ENCODE data around the gene ALOXE3.
"Not testable (repeated sequence)": the region's sequence is repeated elsewhere in the genome, so short reads cannot be mapped to it uniquely, and the experiment has no call there.

Gene ALOXE3

GRCh38 chr17:8109661-8110455, 8.5 kb downstream of the ALOXE3 start:
- peak overlapping the region; percentile 8; the same call in 1 of the 2 replicates for H3K4me3 ChIP-seq (ENCODE audit: low read depth, low read length)
- no peak for DNase-seq (ENCODE audit: low read depth, low spot score)

GRCh38 chr17:8108972-8109660, 9.2 kb downstream of the ALOXE3 start:
- no peak for DNase-seq (ENCODE audit: low read depth, low spot score)
- ChIA-PET POLR2A (no interaction called here), CTCF (interaction anchor here (1.6 to 14.3 kb wide), 7 partner anchors 8 to 49 kb away, joined by 4 to 244 read pairs (median 47); partner anchors contain the start of genes ALOX12B and ALOXE3)
- no peak overlapping the region for H3K4me3 ChIP-seq (ENCODE audit: low read depth, low read length)
- no peak for TF ChIP-seq CTCF (IDR thresholded peaks at IDR 0.05; ENCODE audit: insufficient read depth, low read length, missing control alignments)

More at GRCh38 chr17:8109661-8110455, 8.5 kb downstream of the ALOXE3 start:
- peak; percentile 79 for TF ChIP-seq CTCF (IDR thresholded peaks at IDR 0.05; ENCODE audit: insufficient read depth, low read length, missing control alignments)
- CTCF ChIA-PET = interaction anchor here (1.6 to 14.3 kb wide), 8 partner anchors 9 to 50 kb away, joined by 4 to 244 read pairs (median 34); partner anchors contain the start of genes ALOX12B and ALOXE3
- POLR2A ChIA-PET = no interaction called here

- CTCF ChIA-PET = interaction anchor here (1.5 to 14.3 kb wide), 5 partner anchors 11 to 47 kb away, joined by 3 to 244 read pairs (median 69); partner anchors contain the start of genes ALOX12B and ALOXE3
- DNase-seq (ENCODE audit: low read depth, low spot score); POLR2A ChIA-PET: not testable (repeated sequence)
These were observed 11.3 kb downstream of the ALOXE3 start for GRCh38 chr17:8106980-8107379.

GRCh38 chr17:8105957-8106398, 12.3 kb downstream of the ALOXE3 start:
- POLR2A ChIA-PET = no interaction called here
- TF ChIP-seq CTCF (IDR thresholded peaks at IDR 0.05; ENCODE audit: insufficient read depth, low read length, missing control alignments) = no peak
- H3K4me3 ChIP-seq (ENCODE audit: low read depth, low read length) = no peak overlapping the region
- CTCF ChIA-PET = interaction anchor here (1.0 to 14.3 kb wide), 13 partner anchors 9 to 55 kb away, joined by 3 to 244 read pairs (median 4); partner anchors contain the start of genes ALOX12B and ALOXE3
- DNase-seq (ENCODE audit: low read depth, low spot score) = no peak

More at GRCh38 chr17:8106980-8107379, 11.3 kb downstream of the ALOXE3 start:
- not testable (repeated sequence) for H3K4me3 ChIP-seq (ENCODE audit: low read depth, low read length)

GRCh38 chr17:8104911-8105310, 13.4 kb downstream of the ALOXE3 start:
- DNase-seq (ENCODE audit: low read depth, low spot score) = no peak
- H3K4me3 ChIP-seq (ENCODE audit: low read depth, low read length) = no peak overlapping the region
- no peak for TF ChIP-seq CTCF (IDR thresholded peaks at IDR 0.05; ENCODE audit: insufficient read depth, low read length, missing control alignments)
- ChIA-PET POLR2A (no interaction called here), CTCF (interaction anchor here (1.2 to 14.3 kb wide), 12 partner anchors 8 to 54 kb away, joined by 3 to 244 read pairs (median 4); partner anchors contain the start of genes ALOX12B and ALOXE3)

- ChIA-PET POLR2A (no interaction called here), CTCF (interaction anchor here (0.6 to 14.3 kb wide), 8 partner anchors 9 to 1099 kb away, joined by 3 to 244 read pairs (median 6); partner anchors contain the start of genes ALOX12B and ALOXE3)
- DNase-seq (ENCODE audit: low read depth, low spot score) = no peak
- no peak overlapping the region for H3K4me3 ChIP-seq (ENCODE audit: low read depth, low read length)
- no peak for TF ChIP-seq CTCF (IDR thresholded peaks at IDR 0.05; ENCODE audit: insufficient read depth, low read length, missing control alignments)
These were observed 14.8 kb downstream of the ALOXE3 start for GRCh38 chr17:8103549-8103948.
